Smooth muscle cell (in vitro differentiated cells): ENCODE results near the gene SEL1L2. TPM values are rescaled to one million over a fixed set of nuclear protein-coding genes. Genes with fewer than 3 reads are reported as not detected.

Source experiments
- DNase-seq: peaks from one replicate; lab custom pipeline; 2025; ENCODE audit not compliant: unreplicated experiment; lab: John Stamatoyannopoulos, UW
- H2AFZ ChIP-seq: fragments of 200-600 bp; sonication (generic); 2 replicates; pipeline ENCODE4 v1.6.0; 2016; ENCODE audit warnings: antibody characterized with exemption, low read depth, mild to moderate bottlenecking
- H3F3A ChIP-seq: fragments of 200-600 bp; sonication (generic); 2 replicates; pipeline ENCODE4 v1.6.0; 2017; ENCODE audit warnings: antibody characterized with exemption, low read depth
- H3K27ac ChIP-seq: fragments of 200-600 bp; sonication (generic); 2 replicates; pipeline ENCODE4 v1.5.1; 2016; ENCODE audit warnings: low read depth, mild to moderate bottlenecking
- H3K27me3 ChIP-seq: fragments of 200-600 bp; sonication (generic); 2 replicates; pipeline ENCODE4 v1.6.1; 2016; ENCODE audit warnings: low read depth, mild to moderate bottlenecking
- H3K36me3 ChIP-seq: fragments of 200-600 bp; sonication (generic); 2 replicates; pipeline ENCODE4 v1.5.1; 2016; ENCODE audit warnings: low read depth
- H3K4me1 ChIP-seq: fragments of 200-600 bp; sonication (generic); 2 replicates; pipeline ENCODE4 v1.5.1; 2016; ENCODE audit warnings: low read depth
- H3K4me2 ChIP-seq: fragments of 200-600 bp; sonication (generic); 2 replicates; pipeline ENCODE4 v1.6.0; 2016; ENCODE audit warnings: mild to moderate bottlenecking
- H3K4me3 ChIP-seq: fragments of 200-600 bp; sonication (generic); 2 replicates; pipeline ENCODE4 v1.5.1; 2016; ENCODE audit warnings: mild to moderate bottlenecking
- H3K79me2 ChIP-seq: fragments of 200-600 bp; sonication (generic); 2 replicates; pipeline ENCODE4 v1.6.0; 2016; ENCODE audit warnings: low read depth, mild to moderate bottlenecking
- H3K9ac ChIP-seq: fragments of 200-600 bp; sonication (generic); 2 replicates; pipeline ENCODE4 v1.6.0; 2016; ENCODE audit warnings: low read depth
- H3K9me3 ChIP-seq: fragments of 200-600 bp; sonication (generic); replicated peaks from 2 replicates; pipeline ENCODE4 v1.5.1; 2016; ENCODE audit warnings: low read depth
- H4K20me1 ChIP-seq: fragments of 200-600 bp; sonication (generic); 2 replicates; pipeline ENCODE4 v1.6.0; 2016; ENCODE audit warnings: low read depth
- CTCF ChIP-seq: fragments of 200-600 bp; sonication (generic); IDR thresholded peaks from 2 replicates; pipeline ENCODE4 v1.5.1; 2017; ENCODE audit warnings: borderline replicate concordance, mild to moderate bottlenecking, antibody characterized with exemption; ENCODE audit not compliant: insufficient read depth, poor library complexity, severe bottlenecking
- WGBS: methylation state at CpG from one replicate; pipeline ENCODE4 v1.1.7; 2016; ENCODE audit warnings: low lambda C conversion rate; 5-methylcytosine and 5-hydroxymethylcytosine counted together
- polyA plus RNA-seq: library from polyadenylated mRNA; unstranded; fragments of >200 nt; fragmentation: Nextera tagmentation; extraction: Ambion mirVana; gene quantifications from 2 replicates; pipeline ENCODE4 v1.2.1, GENCODE V29; 2016
- small RNA-seq: library from RNA; depleted of rRNA; stranded (forward); fragments of <200 nt; gene quantifications from one replicate; pipeline ENCODE3, GENCODE V24; 2014
- total RNA-seq: library from RNA; depleted of rRNA; stranded (reverse); fragments of >200 nt; gene quantifications from 2 replicates; pipeline ENCODE4 v1.2.3, GENCODE V29; 2014

SEL1L2 gene
- total and polyA plus RNA-seq, 2 experiments from 2014 or later = not detected

- Histone ChIP-seq H3K4me2 (no peak overlapping the region), H3K4me3 (no peak overlapping the region), H3K9me3 (no peaks in the 10 kb centered on the region), H3F3A (no peaks in the 10 kb centered on the region), H4K20me1 (no peaks in the 10 kb centered on the region), H2AFZ (no peak overlapping the region), H3K9ac (no peak overlapping the region), H3K27ac (peak overlapping the region; percentile 21), H3K36me3 (peaks cover 36% of the 10 kb centered on the region), H3K4me1 (no peaks in the 10 kb centered on the region), H3K27me3 (no peaks in the 10 kb centered on the region), H3K79me2 (no peaks in the 10 kb centered on the region)
- TF ChIP-seq CTCF = no peak
- 46% methylated on average over 7 of the region's 7 CpGs for WGBS
- no peak for DNase-seq
These were observed 189.7 kb downstream of the SEL1L2 start for GRCh38 chr20:13800728-13801134.

GRCh38 chr20:13799974-13800373, 190.4 kb downstream of the SEL1L2 start:
- no peaks in the 10 kb centered on the region for H3K27me3 ChIP-seq
- H3K9ac ChIP-seq = no peak overlapping the region
- no peak overlapping the region for H3K4me2 ChIP-seq
- WGBS = 96% methylated on average over 2 of the region's 2 CpGs
- no peaks in the 10 kb centered on the region for H3K9me3 ChIP-seq
- no peak overlapping the region for H2AFZ ChIP-seq
- no peak overlapping the region for H3K4me3 ChIP-seq
- no peak for DNase-seq
- no peaks in the 10 kb centered on the region for H3F3A ChIP-seq
- H3K27ac ChIP-seq = peak overlapping the region; percentile 21
- peaks cover 38% of the 10 kb centered on the region for H3K36me3 ChIP-seq
- TF ChIP-seq CTCF = no peak
- no peaks in the 10 kb centered on the region for H3K4me1 ChIP-seq
- no peaks in the 10 kb centered on the region for H4K20me1 ChIP-seq
- H3K79me2 ChIP-seq = no peaks in the 10 kb centered on the region

Small RNA genes lying within 50 kb of the gene (small RNA-seq; reads per million reads assigned to genes)
- not detected for gene RNU6-278P
- gene RPS3P1 = not detected

Other genes with a start within 250 kb of the SEL1L2 start
- gene ESF1, start 205.7 kb downstream of the SEL1L2 start, total RNA-seq = 9.3 and 10.7 TPM in 2 replicates
- 5.6 and 7.6 TPM in 2 replicates for gene ESF1, start 205.7 kb downstream of the SEL1L2 start, polyA plus RNA-seq
- 15.1 and 19.6 TPM in 2 replicates for gene NDUFAF5, start 205.6 kb downstream of the SEL1L2 start, total RNA-seq
- 23.7 and 27.9 TPM in 2 replicates for gene NDUFAF5, start 205.6 kb downstream of the SEL1L2 start, polyA plus RNA-seq
- 0.04 and 0.94 TPM in 2 replicates for gene MACROD2, start 4.9 kb upstream of the SEL1L2 start, total RNA-seq
- 0.32 and 0.89 TPM in 2 replicates for gene MACROD2, start 4.9 kb upstream of the SEL1L2 start, polyA plus RNA-seq